ACC112 (cell line): ENCODE measurements around the gene SATB1.
"Not testable (repeated sequence)": the region's sequence is repeated elsewhere in the genome, so short reads cannot be mapped to it uniquely, and the experiment has no call there.

Experiments
- H2AFZ ChIP-seq: fragments of 200-600 bp; sonication (generic); one replicate; pipeline ENCODE4 v1.6.0; 2017; ENCODE audit warnings: antibody characterized with exemption, low read length; ENCODE audit not compliant: unreplicated experiment
- H3K27ac ChIP-seq: fragments of 200-600 bp; sonication (generic); 2 replicates; pipeline ENCODE4 v1.5.1; 2014; ENCODE audit warnings: low read depth, mild to moderate bottlenecking, antibody characterized with exemption, low read length, moderate library complexity
- H3K27me3 ChIP-seq: fragments of 200-600 bp; sonication (generic); 2 replicates; pipeline ENCODE4 v1.6.1; 2014; ENCODE audit warnings: mild to moderate bottlenecking, antibody characterized with exemption, low read length, moderate library complexity, mixed read lengths; ENCODE audit not compliant: insufficient read depth
- H3K36me3 ChIP-seq: fragments of 200-600 bp; sonication (generic); 2 replicates; pipeline ENCODE4 v1.6.1; 2016; ENCODE audit warnings: mild to moderate bottlenecking, antibody characterized with exemption, low read length, moderate library complexity, mixed read lengths; ENCODE audit not compliant: insufficient read depth
- H3K4me1 ChIP-seq: fragments of 200-600 bp; sonication (generic); one replicate; pipeline ENCODE4 v1.6.1; 2016; ENCODE audit warnings: low read length, mixed read lengths; ENCODE audit not compliant: insufficient read depth, unreplicated experiment, control insufficient read depth
- H3K4me3 ChIP-seq: fragments of 200-600 bp; sonication (generic); 2 replicates; pipeline ENCODE4 v1.5.1; 2014; ENCODE audit warnings: mild to moderate bottlenecking, low read depth, low read length
- H3K79me2 ChIP-seq: fragments of 200-600 bp; sonication (generic); one replicate; pipeline ENCODE4 v1.6.0; 2016; ENCODE audit warnings: low read length; ENCODE audit not compliant: control insufficient read depth, unreplicated experiment, insufficient read depth

SATB1 gene

GRCh38 chr3:18330772-18331441 is 94.2 kb downstream of the SATB1 start:
- H3K27me3 ChIP-seq, H3K27ac ChIP-seq, H2AFZ ChIP-seq, H3K79me2 ChIP-seq, H3K36me3 ChIP-seq, H3K4me1 ChIP-seq, H3K4me3 ChIP-seq: not testable (repeated sequence)

GRCh38 chr3:18308096-18308650 is 117.0 kb downstream of the SATB1 start:
- Histone ChIP-seq H3K27ac (no peak overlapping the region), H3K27me3 (no peaks in the 10 kb centered on the region), H3K4me1 (no peaks in the 10 kb centered on the region), H3K36me3 (no peaks in the 10 kb centered on the region), H3K79me2 (no peaks in the 10 kb centered on the region), H2AFZ (no peak overlapping the region), H3K4me3 (no peak overlapping the region)

GRCh38 chr3:18307529-18307928 is 117.6 kb downstream of the SATB1 start:
- Histone ChIP-seq H2AFZ (no peak overlapping the region), H3K27me3 (no peaks in the 10 kb centered on the region), H3K4me1 (no peaks in the 10 kb centered on the region), H3K4me3 (no peak overlapping the region), H3K27ac (no peak overlapping the region), H3K79me2 (no peaks in the 10 kb centered on the region), H3K36me3 (no peaks in the 10 kb centered on the region)

- H3K36me3 ChIP-seq, result no peaks in the 10 kb centered on the region
- no peaks in the 10 kb centered on the region for H3K79me2 ChIP-seq
- no peak overlapping the region for H3K4me3 ChIP-seq
- no peak overlapping the region for H2AFZ ChIP-seq
- H3K4me1 ChIP-seq, result no peaks in the 10 kb centered on the region
- no peak overlapping the region for H3K27ac ChIP-seq
- no peaks in the 10 kb centered on the region for H3K27me3 ChIP-seq
Measured at GRCh38 chr3:18302517-18302916, 122.6 kb downstream of the SATB1 start.

GRCh38 chr3:18301781-18302180 is 123.4 kb downstream of the SATB1 start:
- no peak overlapping the region for H2AFZ ChIP-seq
- H3K27me3 ChIP-seq, result no peaks in the 10 kb centered on the region
- H3K27ac ChIP-seq, result no peak overlapping the region
- no peaks in the 10 kb centered on the region for H3K4me1 ChIP-seq
- no peak overlapping the region for H3K4me3 ChIP-seq
- no peaks in the 10 kb centered on the region for H3K36me3 ChIP-seq
- H3K79me2 ChIP-seq, result no peaks in the 10 kb centered on the region

GRCh38 chr3:18300916-18301315 is 124.2 kb downstream of the SATB1 start:
- no peak overlapping the region for H3K4me3 ChIP-seq

GRCh38 chr3:18297126-18297525 is 128.0 kb downstream of the SATB1 start:
- Histone ChIP-seq H3K79me2 (no peaks in the 10 kb centered on the region), H2AFZ (no peak overlapping the region), H3K4me1 (peaks cover 6% of the 10 kb centered on the region), H3K36me3 (no peaks in the 10 kb centered on the region), H3K27ac (no peak overlapping the region), H3K27me3 (no peaks in the 10 kb centered on the region), H3K4me3 (no peak overlapping the region)

More at GRCh38 chr3:18300916-18301315, 124.2 kb downstream of the SATB1 start:
- no peaks in the 10 kb centered on the region for H3K36me3 ChIP-seq
- H2AFZ ChIP-seq, result no peak overlapping the region
- no peaks in the 10 kb centered on the region for H3K4me1 ChIP-seq
- no peak overlapping the region for H3K27ac ChIP-seq
- no peaks in the 10 kb centered on the region for H3K27me3 ChIP-seq
- no peaks in the 10 kb centered on the region for H3K79me2 ChIP-seq
